ENCODE results near the gene TAF8.
"Not testable (repeated sequence)": the region's sequence is repeated elsewhere in the genome, so short reads cannot be mapped to it uniquely, and the experiment has no call there.

Gene TAF8

GRCh38 chr6:42029062-42029685, 21.1 kb upstream of the TAF8 start:
- no peak for DNase-seq (ENCODE audit: low spot score)

- DNase-seq (ENCODE audit: low spot score): no peak
These were observed 20.4 kb upstream of the TAF8 start for GRCh38 chr6:42029881-42030280.

GRCh38 chr6:42030585-42031506, 19.5 kb upstream of the TAF8 start:
- no peak for DNase-seq (ENCODE audit: low spot score)

- no peak for DNase-seq (ENCODE audit: low spot score)
These were observed 18.0 kb upstream of the TAF8 start for GRCh38 chr6:42032366-42032765.

- DNase-seq (ENCODE audit: low spot score): not testable (repeated sequence)
These were observed 12.7 kb upstream of the TAF8 start for GRCh38 chr6:42037669-42038068.

GRCh38 chr6:42038163-42038562, 12.2 kb upstream of the TAF8 start:
- no peak for DNase-seq (ENCODE audit: low spot score)

GRCh38 chr6:42038811-42039408, 11.4 kb upstream of the TAF8 start:
- no peak for DNase-seq (ENCODE audit: low spot score)

GRCh38 chr6:42040856-42041480, 9.4 kb upstream of the TAF8 start:
- no peak for DNase-seq (ENCODE audit: low spot score)

GRCh38 chr6:42041481-42042053, 8.8 kb upstream of the TAF8 start:
- no peak for DNase-seq (ENCODE audit: low spot score)

- no peak for DNase-seq (ENCODE audit: low spot score)
These were observed 8.2 kb upstream of the TAF8 start for GRCh38 chr6:42042108-42042507.

- DNase-seq (ENCODE audit: low spot score): peak; percentile 89
These were observed 6.4 kb upstream of the TAF8 start for GRCh38 chr6:42043787-42044475.

GRCh38 chr6:42045538-42046460, 4.5 kb upstream of the TAF8 start:
- DNase-seq (ENCODE audit: low spot score): peak; percentile 69

GRCh38 chr6:42046464-42047212, 3.7 kb upstream of the TAF8 start:
- DNase-seq (ENCODE audit: low spot score): peak; percentile 37

GRCh38 chr6:42047213-42047590, 3.1 kb upstream of the TAF8 start:
- DNase-seq (ENCODE audit: low spot score): no peak

- no peak for DNase-seq (ENCODE audit: low spot score)
These were observed 2.4 kb upstream of the TAF8 start for GRCh38 chr6:42047790-42048405.

GRCh38 chr6:42049116-42049809, 1.1 kb upstream of the TAF8 start:
- no peak for DNase-seq (ENCODE audit: low spot score)

GRCh38 chr6:42049948-42050296, 402 bp upstream of the TAF8 start:
- DNase-seq (ENCODE audit: low spot score): no peak

- DNase-seq (ENCODE audit: low spot score): no peak
These were observed 937 bp downstream of the TAF8 start for GRCh38 chr6:42051268-42051653.

- no peak for DNase-seq (ENCODE audit: low spot score)
These were observed 3.3 kb downstream of the TAF8 start for GRCh38 chr6:42053601-42054000.

Data from hepatic stellate cell (primary cell).